Common myeloid progenitor, CD34-positive (primary cell): ENCODE measurements around the gene OAS3.

ENCODE experiments used
- CTCF ChIA-PET: fragments of 350-600 bp; sonication (Branson Sonifier 250); formaldehyde crosslinking; loops from one replicate; lab custom pipeline; 2021; ENCODE audit warnings: antibody characterized with exemption; lab: Charles Lee
- POLR2A ChIA-PET: fragments of 350-600 bp; sonication (Branson Sonifier 250); formaldehyde crosslinking; loops from one replicate; lab custom pipeline; 2021; ENCODE audit warnings: antibody characterized with exemption; lab: Charles Lee
- DNase-seq, 3 donors: peaks; one replicate each; pipeline versions ENCODE4 v3.0.0 to v3.0.0-alpha.2; 2013
- H3K27ac ChIP-seq, 2 experiments: 1 replicate in 1 of 2; 2 replicates in 1 of 2; pipeline ENCODE4 v1.7.0; 2013; ENCODE audit warnings: inconsistent platforms in 2 of 2, low read length in 2 of 2, mild to moderate bottlenecking in 2 of 2, low read depth in 1 of 2, moderate library complexity in 1 of 2; ENCODE audit not compliant: severe bottlenecking in 2 of 2, insufficient read depth in 1 of 2, poor library complexity in 1 of 2
- H3K27me3 ChIP-seq, 5 experiments: replicated peaks in 2 of 5; 1 replicate in 3 of 5; 2 replicates in 2 of 5; pipeline versions ENCODE4 v1.6.1 to v1.7.0; 2013; ENCODE audit warnings: low read length in 4 of 5, mild to moderate bottlenecking in 2 of 5, moderate library complexity in 2 of 5, inconsistent platforms in 1 of 5; ENCODE audit not compliant: insufficient read depth in 5 of 5, control insufficient read depth in 4 of 5
- H3K36me3 ChIP-seq, 4 experiments: 1 replicate in 2 of 4; 2 replicates in 2 of 4; pipeline versions ENCODE4 v1.6.1 to v1.7.0; 2013; ENCODE audit warnings: low read length in 3 of 4, control low read depth in 1 of 4, mild to moderate bottlenecking in 1 of 4; ENCODE audit not compliant: control insufficient read depth in 4 of 4, insufficient read depth in 4 of 4
- H3K4me1 ChIP-seq, 4 experiments: 1 replicate in 3 of 4; 2 replicates in 1 of 4; pipeline versions ENCODE4 v1.6.1 to v1.7.1; 2013; ENCODE audit warnings: low read length in 3 of 4, mild to moderate bottlenecking in 3 of 4, control low read depth in 1 of 4, inconsistent platforms in 1 of 4, moderate library complexity in 1 of 4; ENCODE audit not compliant: control insufficient read depth in 4 of 4, insufficient read depth in 4 of 4; ENCODE audit errors: control extremely low read depth in 1 of 4
- H3K4me3 ChIP-seq, 7 experiments: 1 replicate in 4 of 7; 2 replicates in 3 of 7; pipeline versions ENCODE4 v1.5.1 to v1.7.0; 2013; ENCODE audit warnings: mild to moderate bottlenecking in 7 of 7, low read length in 6 of 7, moderate library complexity in 6 of 7, inconsistent platforms in 2 of 7, low read depth in 2 of 7, control low read depth in 1 of 7; ENCODE audit not compliant: insufficient read depth in 4 of 7, control insufficient read depth in 1 of 7; ENCODE audit errors: extremely low read depth in 1 of 7
- H3K9me3 ChIP-seq, 5 experiments: 1 replicate in 4 of 5; 2 replicates in 1 of 5; pipeline versions ENCODE4 v1.6.1 to v1.7.1; 2013; ENCODE audit warnings: low read length in 4 of 5, mild to moderate bottlenecking in 2 of 5, inconsistent platforms in 1 of 5, low read depth in 1 of 5, moderate library complexity in 1 of 5; ENCODE audit not compliant: control insufficient read depth in 4 of 5, insufficient read depth in 2 of 5; ENCODE audit errors: control extremely low read depth in 1 of 5
- WGBS: methylation state at CpG from one replicate; pipeline ENCODE4 v1.1.5; 2013; ENCODE audit not compliant: insufficient coverage; 5-methylcytosine and 5-hydroxymethylcytosine counted together

OAS3 gene

DNA sequence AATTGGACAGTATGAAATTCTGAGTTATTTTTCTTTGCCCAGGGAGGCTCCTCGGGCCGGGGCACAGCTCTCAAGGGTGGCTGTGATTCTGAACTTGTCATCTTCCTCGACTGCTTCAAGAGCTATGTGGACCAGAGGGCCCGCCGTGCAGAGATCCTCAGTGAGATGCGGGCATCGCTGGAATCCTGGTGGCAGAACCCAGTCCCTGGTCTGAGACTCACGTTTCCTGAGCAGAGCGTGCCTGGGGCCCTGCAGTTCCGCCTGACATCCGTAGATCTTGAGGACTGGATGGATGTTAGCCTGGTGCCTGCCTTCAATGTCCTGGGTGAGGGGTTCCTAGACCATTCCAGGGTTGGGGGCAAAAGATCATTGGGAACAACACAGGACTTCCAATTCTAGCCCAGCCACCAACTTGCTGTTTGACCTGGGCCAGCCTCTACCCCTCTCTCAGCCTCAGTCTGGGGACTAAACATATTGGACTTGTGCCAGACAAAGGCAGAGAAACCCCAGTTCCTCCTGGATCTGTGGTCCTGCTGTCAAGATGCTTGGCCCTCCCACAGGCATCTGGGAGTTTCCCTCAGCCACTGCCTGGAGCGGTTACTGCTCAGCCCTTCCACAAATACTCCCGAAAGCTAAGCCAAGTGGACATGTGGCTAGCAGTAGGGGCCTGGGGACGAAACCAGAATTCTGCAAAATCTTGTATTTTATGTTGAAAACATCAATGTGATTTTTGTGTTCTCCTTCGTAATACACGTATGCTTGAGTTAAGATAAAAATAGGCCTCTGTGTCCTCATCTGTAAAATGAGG, 3.5 kb downstream of the OAS3 start:
- ChIA-PET CTCF (interaction anchor here (0.9 kb wide), 1 partner anchor 17 kb away, joined by 3 read pairs; no protein-coding TSS in a partner anchor), POLR2A (no interaction called here)
- H3K27me3 ChIP-seq, result no peaks in the 10 kb centered on the region
- H3K4me3 ChIP-seq, result no peak overlapping the region
- H3K36me3 ChIP-seq, result peaks cover 4 to 28% (median 11%) of the 10 kb centered on the region in 4 experiments
- 90% methylated on average over 16 of the region's 16 CpGs for WGBS
- H3K27ac ChIP-seq, result no peak overlapping the region
- H3K9me3 ChIP-seq, result no peaks in the 10 kb centered on the region
- no peak for DNase-seq
- H3K4me1 ChIP-seq, result peaks cover 0 to 27% (median 24%) of the 10 kb centered on the region in 4 experiments

DNA sequence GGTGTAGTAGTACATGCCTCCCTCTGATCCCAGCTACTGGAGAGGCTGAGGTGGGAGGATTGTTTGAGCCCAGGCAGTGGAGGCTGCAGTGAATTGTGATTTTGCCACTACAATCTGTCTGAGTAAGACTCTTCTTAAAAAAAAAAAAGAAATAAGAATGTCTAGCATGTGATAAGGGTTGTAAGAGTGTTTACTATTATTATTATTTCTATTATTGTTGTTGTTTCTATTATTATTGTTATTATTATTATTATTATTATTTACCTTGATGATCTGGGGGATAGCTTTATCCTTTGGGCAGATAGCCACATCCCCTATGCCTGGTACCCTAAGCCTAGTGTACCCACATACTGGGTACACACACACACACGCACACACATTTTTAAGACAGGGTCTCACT, 4.3 kb downstream of the OAS3 start:
- Histone ChIP-seq H3K9me3 (no peaks in the 10 kb centered on the region), H3K4me1 (peaks cover 0 to 25% (median 23%) of the 10 kb centered on the region in 4 experiments), H3K27ac (no peak overlapping the region), H3K27me3 (no peaks in the 10 kb centered on the region), H3K4me3 (no peak overlapping the region), H3K36me3 (peaks cover 7 to 36% (median 15%) of the 10 kb centered on the region in 4 experiments)
- ChIA-PET POLR2A (no interaction called here), CTCF (interaction anchor here (0.9 to 1.3 kb wide), 2 partner anchors 18 to 51 kb away, joined by 3 to 4 read pairs; no protein-coding TSS in a partner anchor)
- WGBS, result no CpG with 5 or more reads among the region's 1 CpG
- DNase-seq, result no peak

DNA sequence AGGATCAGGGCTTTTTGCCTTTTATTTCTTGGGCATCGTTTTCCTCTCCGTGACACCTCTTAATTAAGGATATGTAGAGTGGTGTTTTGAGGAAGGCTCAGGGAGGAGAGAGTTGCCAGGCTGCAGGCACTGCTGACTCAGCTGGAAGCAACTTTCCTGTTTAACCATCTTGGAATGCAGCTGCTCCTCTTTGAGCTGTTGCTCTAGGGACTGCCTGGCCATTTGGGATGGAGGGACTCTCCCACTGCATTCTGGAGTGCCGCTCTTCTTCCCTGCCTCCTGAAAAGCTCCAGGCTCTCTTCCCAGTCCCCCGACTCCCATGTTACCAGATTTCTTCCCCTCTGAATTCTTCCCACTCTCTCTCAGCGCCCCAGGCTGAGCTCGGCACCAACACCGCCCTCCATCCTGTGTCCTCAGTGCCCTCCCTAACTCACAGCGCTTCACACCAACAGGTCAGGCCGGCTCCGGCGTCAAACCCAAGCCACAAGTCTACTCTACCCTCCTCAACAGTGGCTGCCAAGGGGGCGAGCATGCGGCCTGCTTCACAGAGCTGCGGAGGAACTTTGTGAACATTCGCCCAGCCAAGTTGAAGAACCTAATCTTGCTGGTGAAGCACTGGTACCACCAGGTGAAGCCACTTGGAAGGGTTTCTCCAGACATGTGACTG, 5.9 kb downstream of the OAS3 start:
- POLR2A ChIA-PET, result no interaction called here
- peaks cover 0 to 13% (median 12%) of the 10 kb centered on the region in 4 experiments for H3K4me1 ChIP-seq

GRCh38 chr12:112945515-112945914, 7.2 kb downstream of the OAS3 start:
- no peaks in the 10 kb centered on the region for H3K27me3 ChIP-seq
- H3K9me3 ChIP-seq, result no peaks in the 10 kb centered on the region
- DNase-seq, result no peak
- ChIA-PET CTCF (no interaction called here), POLR2A (no interaction called here)
- H3K36me3 ChIP-seq, result peaks cover 13 to 57% (median 24%) of the 10 kb centered on the region in 4 experiments
- H3K27ac ChIP-seq, result no peak overlapping the region
- no peaks in the 10 kb centered on the region for H3K4me1 ChIP-seq
- H3K4me3 ChIP-seq, result no peak overlapping the region
- 100% methylated on average over 3 of the region's 4 CpGs for WGBS

More for the DNA sequence above, 5.9 kb downstream of the OAS3 start:
- Histone ChIP-seq H3K27ac (no peak overlapping the region), H3K27me3 (no peaks in the 10 kb centered on the region), H3K4me3 (no peak overlapping the region), H3K9me3 (no peaks in the 10 kb centered on the region), H3K36me3 (peaks cover 13 to 48% (median 21%) of the 10 kb centered on the region in 4 experiments)
- no peak for DNase-seq
- WGBS, result 97% methylated on average over 15 of the region's 15 CpGs
- CTCF ChIA-PET, result interaction anchor here (0.8 to 1.3 kb wide), 4 partner anchors 14 to 49 kb away, joined by 3 to 4 read pairs (median 4); partner anchors contain the start of gene OAS1

DNA sequence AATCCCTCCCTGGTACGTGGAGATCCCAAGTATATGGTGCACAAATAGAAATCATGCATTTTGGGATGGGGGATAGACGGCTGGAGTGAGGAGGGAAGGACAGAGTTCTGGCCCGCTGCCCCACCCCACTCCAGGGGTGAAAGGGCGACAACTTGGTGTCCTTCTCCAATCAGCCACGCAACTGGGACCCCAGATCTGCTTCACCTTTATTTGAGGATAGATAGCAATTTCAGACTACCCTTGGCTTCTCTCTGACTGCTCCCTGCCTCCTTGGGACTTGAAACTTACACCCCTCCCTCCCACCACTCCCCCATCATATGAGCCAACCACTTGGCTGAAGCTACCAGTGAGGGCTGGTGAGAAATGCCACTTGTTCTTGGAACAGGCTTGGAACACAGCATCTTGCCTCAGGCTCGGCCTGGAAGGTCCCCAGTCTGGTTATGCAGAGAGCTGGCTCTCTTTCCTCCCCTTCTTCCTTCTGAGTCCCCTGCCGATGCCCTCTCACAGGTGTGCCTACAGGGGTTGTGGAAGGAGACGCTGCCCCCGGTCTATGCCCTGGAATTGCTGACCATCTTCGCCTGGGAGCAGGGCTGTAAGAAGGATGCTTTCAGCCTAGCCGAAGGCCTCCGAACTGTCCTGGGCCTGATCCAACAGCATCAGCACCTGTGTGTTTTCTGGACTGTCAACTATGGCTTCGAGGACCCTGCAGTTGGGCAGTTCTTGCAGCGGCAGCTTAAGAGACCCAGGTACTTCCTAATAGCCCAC, 8.1 kb downstream of the OAS3 start:
- peaks cover 14 to 66% (median 24%) of the 10 kb centered on the region in 4 experiments for H3K36me3 ChIP-seq
- CTCF ChIA-PET, result no interaction called here
- 97% methylated on average over 14 of the region's 14 CpGs for WGBS

DNA sequence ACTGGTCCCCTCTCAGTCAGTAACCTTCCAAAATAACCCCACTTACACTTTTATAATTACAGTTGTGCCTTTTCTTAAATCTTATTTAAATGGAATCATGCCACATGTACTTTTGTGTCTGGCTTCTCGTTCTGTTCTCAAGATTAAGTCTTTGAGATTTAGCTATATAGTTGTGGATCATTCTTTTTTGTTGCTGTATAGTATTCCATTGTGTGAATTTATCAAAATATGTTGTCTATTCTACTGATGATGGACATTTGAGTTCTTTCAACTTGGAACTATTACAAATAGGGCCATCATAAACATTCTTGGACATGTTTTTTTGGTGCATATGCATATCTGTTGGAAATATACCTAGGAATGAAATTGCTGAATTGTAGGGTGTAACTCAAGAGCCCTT, 9.0 kb downstream of the OAS3 start:
- ChIA-PET CTCF (no interaction called here), POLR2A (no interaction called here)
- H3K27me3 ChIP-seq, result no peaks in the 10 kb centered on the region
- H3K36me3 ChIP-seq, result peaks cover 18 to 68% (median 25%) of the 10 kb centered on the region in 4 experiments
- no peaks in the 10 kb centered on the region for H3K4me1 ChIP-seq
- no peak overlapping the region for H3K27ac ChIP-seq
- WGBS, result no CpG with 5 or more reads among the region's 1 CpG
- no peak overlapping the region for H3K4me3 ChIP-seq
- peaks cover 0 to 5% (median 1%) of the 10 kb centered on the region in 5 experiments for H3K9me3 ChIP-seq
- DNase-seq, result no peak

More for the DNA sequence above, 8.1 kb downstream of the OAS3 start:
- Histone ChIP-seq H3K27me3 (no peaks in the 10 kb centered on the region), H3K4me1 (no peaks in the 10 kb centered on the region), H3K9me3 (peaks cover 0 to under 1% (median 0%) of the 10 kb centered on the region in 5 experiments), H3K4me3 (no peak overlapping the region), H3K27ac (no peak overlapping the region)
- DNase-seq, result no peak
- POLR2A ChIA-PET, result no interaction called here
